Stimulated activated CD4-positive, alpha-beta T cell treated with anti-CD3 and anti-CD28 coated beads, Interleukin-15, amount 100 ng/mL, for 48 hours (primary cell): ENCODE results near the gene ATG10.
A peak's percentile ranks its signal among the peaks of the same experiment; 100 is the strongest.
"Not testable (repeated sequence)": the region's sequence is repeated elsewhere in the genome, so short reads cannot be mapped to it uniquely, and the experiment has no call there.

Source experiments
- DNase-seq, 2 donors: peaks; one replicate each; pipeline ENCODE4 v3.0.0-alpha.2; 2020; ENCODE audit warnings: low read depth in 2 of 2

ATG10 gene

DNA sequence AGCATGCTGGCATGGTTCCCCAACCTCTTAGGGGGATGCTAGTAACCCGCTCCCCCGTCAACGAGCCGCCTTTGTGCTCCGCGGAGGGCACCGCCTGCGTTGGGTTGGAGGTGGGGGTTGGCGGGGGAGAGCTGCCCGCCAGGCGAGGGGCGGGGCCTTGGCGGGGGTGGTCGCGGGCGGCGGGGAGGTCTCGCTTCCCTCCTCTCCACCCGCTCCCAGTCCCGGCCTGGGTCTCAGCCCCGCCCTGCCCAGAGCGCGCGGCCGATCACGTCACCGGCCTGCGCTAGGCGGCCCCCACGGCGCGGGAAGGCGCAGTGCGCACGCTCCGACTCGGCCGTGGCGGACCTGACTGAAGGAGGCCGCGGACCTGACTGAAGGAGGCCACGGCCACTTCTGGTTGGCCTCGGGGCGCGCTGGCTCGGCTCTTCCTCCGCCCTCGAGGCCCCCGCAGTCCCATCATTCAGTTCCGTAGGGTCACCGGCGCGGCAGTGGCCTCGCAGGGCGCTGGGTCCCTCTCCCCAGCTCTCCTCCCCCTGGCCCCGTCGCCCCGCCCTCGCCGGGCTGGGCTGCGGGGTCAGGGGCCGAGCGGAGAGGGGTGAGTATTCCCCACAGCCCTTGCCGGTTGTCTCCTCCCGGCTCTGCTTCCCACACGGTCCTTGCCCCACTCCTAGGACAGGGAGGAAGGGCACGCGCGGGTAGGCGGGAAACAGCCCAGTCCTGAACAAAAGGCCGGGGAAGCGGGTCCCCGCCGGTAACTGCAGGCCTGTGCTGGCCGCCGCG is at the start of gene ATG10:
ATG10 (plus strand) TSS at position 312 of the 780 bp plus-strand sequence. CDS start 15,548 bp downstream, outside the sequence.
- peak; percentile 71 to 81 for DNase-seq

GRCh38 chr5:81922854-81923279 is 49.0 kb upstream of the ATG10 start:
- DNase-seq: no peak

DNA sequence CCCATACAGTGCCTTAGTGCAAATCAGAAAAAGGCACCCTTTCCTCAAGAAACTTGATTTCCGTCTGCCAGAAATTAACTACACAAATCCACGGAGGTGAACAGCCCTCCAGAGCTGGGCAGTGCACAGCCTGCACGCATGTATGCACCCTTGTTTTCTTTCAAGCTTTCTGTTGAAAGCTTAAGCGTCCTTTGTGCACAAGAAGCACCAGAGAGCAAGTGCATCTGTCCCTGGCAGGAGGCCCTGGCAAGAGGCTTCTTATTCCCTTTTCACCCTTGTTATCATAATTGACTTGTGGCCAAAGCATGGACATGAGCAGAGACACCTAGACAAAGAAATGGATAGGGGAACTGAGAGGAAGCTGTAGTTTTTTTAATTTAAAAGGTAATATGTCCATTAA is 47.4 kb upstream of the ATG10 start:
- DNase-seq: no peak

- no peak for DNase-seq
These were observed 46.8 kb upstream of the ATG10 start for GRCh38 chr5:81925009-81925408.

DNA sequence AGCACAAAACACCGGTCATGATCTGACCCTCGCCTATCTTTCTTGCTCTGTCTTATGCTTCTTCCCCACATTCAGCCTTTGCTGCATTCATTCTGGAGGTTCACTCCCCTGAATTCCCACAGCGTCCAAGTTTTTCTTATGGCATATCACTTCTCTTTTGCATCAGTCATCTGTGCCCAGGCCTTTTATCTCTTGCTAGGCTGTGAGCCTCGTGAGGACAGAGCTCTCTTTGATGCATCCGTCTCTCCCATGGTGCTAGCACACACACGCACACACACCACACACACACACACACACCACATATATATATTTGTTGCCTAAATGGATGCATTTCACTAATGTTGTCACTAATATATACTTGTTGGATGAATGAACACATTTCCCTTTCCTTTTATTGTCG is 45.8 kb upstream of the ATG10 start:
- no peak for DNase-seq

- no peak for DNase-seq
These were observed 35.8 kb upstream of the ATG10 start for GRCh38 chr5:81936066-81936465.

DNA sequence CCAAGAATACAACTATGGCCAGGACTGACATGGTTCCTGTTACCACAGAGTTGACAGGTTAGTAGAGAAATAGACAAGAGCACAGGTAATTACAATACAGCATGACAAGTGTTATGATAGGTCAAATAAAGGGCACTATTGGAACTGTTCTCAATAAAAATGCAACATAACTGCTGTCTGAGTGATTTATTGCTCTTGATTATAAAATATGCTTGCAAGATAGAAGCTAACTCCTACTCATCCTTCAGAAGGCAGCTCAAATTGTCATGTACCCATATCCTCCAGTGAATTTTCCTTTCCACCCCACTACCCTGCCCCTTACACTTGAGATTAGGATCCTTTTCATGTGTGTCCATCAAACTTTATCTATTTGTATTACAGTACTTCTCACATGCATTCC is 35.1 kb upstream of the ATG10 start:
- no peak for DNase-seq

GRCh38 chr5:81942746-81943145 is 29.1 kb upstream of the ATG10 start:
- DNase-seq: no peak

DNA sequence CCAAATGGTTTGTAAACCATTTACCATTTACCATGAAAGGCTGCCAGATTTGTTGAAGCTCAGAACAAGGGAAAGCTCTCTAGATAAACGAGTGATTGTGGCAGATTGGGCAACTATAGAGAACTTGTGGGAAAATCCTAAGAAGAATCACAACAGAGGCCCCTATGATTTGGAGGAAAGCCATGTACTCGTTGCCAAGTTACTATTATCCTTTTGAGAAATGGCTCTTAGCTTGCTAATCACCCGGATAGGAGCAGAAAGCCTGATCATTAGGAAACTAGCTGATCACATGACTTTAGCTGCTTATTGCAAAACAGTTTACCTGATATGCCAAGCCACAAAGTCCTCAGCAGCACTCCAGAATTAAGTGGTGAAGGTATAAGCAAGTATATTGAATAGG is 23.5 kb upstream of the ATG10 start:
- DNase-seq: no peak

DNA sequence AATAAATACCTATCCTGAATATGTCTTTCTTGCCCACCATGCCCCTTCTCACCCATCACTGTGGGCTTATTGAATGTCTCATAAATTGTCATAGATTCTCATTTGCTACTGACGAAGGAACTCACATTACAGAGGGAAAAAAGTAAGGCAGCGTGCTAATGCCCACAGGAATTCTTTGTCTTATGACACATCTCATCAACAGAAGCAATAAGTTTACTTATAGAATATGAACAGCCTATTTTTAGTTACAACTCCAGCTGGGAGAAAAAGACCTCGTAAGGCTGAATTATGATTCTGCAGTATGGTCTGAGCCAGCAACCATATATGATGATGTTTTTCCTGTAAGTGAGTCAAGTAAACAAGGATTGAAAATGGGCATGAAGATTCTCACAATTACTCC is 22.4 kb upstream of the ATG10 start:
- DNase-seq: no peak

DNA sequence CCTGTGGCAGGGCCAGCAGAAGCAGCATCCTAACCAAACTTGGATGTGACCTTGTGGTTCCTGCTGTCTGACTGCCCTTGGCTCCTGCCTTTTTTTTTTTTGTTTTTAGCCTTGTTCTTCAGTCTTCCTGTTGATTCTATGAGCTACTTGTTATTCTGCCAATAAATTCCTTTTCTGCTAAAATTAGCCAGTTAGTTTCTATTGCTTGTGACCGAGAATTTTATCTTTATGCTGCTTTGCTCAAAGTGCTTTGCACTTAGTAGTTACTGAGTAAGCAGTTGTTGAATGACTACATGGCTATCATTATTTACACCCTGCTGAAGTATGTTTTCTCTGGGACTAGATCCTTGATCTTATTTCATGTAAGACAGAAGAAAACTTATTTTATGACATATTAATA is 20.8 kb upstream of the ATG10 start:
- no peak for DNase-seq

- not testable (repeated sequence) for DNase-seq
These were observed 17.0 kb upstream of the ATG10 start for GRCh38 chr5:81954796-81955195.

GRCh38 chr5:81958129-81958528 is 13.7 kb upstream of the ATG10 start:
- not testable (repeated sequence) for DNase-seq

DNA sequence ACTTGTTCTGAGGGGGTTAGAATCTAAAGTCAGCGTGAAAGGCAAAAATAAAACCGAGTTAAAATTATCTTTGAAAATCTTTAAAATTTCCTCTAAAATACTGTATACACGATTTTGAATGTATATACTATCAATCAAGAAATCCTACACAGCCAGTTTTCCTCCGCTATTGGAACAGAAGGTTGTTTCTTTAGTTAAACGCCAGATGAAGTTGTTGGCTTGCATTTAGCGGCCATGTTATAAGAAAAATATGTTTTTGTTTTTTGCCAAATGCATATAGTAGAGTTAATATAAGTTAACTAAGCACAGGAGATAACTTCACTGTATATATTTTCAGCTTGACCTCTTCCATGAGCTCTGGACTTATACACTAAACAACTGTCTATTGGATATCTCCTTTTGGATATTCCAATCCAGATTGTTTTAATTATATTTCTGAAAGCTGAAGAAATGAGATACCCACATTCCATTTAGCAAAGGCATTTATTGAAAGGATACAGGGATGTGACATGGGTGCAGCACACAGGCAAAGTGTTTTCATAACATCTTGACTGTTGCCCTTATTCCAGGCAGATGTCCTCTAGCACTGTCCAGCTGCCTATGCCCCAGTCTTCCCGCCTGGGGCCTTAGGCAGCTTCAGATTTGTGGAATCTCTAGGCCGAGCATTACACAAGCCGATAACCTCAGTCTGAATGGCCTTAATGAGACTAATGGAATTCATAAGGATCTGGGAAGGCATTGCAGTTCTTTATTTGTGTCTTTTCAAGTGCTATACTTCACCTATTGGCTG is 10.0 kb upstream of the ATG10 start:
- no peak for DNase-seq

DNA sequence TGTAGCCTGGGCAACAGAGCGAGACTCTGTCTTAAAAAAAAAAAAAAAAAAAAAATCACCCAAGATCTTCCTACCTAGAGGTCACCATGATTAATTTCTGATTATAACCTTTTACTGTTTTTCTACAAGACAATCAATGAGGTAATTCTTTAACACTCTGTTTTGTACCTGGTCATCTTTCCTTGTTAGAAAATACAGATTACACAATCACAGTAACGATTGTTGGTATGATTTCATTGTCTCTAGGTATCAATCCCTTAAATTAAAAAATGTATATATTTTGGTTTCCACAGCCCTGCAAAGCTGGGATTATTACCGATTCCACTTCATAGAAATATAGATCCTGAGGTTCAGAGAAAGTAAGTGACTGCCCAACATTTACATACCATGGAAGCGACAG is 8.3 kb upstream of the ATG10 start:
- no peak for DNase-seq

DNA sequence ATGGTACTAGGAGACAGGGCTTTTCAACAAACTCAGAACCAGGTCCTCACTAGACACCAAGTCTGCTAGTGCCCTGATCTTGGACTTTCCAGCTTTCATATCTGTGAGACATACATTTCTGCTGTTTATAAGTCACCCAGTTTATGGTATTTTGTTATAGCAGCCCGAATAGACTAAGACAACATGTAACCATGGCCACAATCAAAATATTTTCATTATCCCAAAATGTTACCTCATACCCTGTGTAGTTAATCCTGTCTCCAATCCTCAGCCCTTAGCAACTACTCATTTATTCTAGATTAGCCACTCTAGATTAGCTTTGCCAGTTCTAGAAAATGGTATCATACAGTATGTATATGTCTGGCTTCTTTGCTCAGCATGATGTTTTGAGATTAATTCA is 6.3 kb upstream of the ATG10 start:
- DNase-seq: no peak

DNA sequence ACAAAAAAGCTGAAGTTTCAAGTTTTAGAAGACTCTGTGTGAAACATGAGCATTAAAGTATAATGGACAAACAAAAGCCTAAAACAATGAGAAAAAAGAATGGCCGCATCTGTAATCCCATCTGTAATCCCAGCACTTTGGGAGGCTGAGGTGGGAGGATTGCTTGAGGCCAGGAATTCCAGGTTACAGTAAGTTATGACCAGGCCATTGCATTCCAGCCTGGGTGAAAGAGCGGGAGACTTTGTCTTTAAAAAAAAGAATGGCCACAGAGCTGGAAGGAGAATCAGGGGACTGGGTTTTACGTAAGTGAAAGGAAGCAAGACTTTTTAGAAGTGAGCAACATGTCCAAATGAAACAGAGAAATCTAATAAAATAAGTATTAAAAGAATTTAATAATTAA is 2.6 kb upstream of the ATG10 start:
- no peak for DNase-seq

- no peak for DNase-seq
These were observed 1.9 kb upstream of the ATG10 start for GRCh38 chr5:81969912-81970311.

GRCh38 chr5:81971111-81971711 is 612 bp upstream of the ATG10 start:
- no peak for DNase-seq

DNA sequence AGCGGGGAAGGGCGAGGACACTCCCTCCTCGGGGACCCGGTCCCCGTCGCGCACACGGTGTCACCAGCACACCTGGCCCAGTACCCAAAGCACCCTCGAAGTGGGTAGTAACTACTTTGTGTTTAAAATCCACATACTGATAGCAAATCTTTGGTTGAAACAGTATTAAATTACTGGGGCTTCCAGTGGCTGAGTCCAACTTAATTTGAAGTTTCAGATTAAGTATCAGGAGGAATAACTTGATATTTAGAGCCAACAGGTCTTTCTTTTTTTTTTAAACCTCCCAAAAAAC is 615 bp downstream of the ATG10 start:
- DNase-seq: no peak

DNA sequence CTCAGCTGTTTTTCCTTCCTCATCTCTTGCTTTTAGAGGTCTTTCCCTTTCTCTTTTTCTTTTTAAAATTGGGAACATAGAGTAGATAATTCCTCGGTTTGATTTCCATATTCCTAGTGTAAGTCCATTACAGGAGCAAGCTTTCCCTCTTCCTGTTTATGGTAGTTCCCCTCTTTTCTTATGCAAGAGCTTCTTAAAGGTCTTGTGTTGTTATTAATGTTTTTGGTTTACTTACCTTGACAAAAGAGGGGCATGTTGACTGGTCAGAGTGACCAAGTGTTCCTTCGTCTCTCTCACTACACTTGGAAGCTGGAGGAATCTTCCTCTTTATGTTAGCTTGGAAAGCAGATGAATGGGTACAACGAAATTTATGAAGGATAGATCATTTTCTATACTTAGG is 8.3 kb downstream of the ATG10 start:
- no peak for DNase-seq

GRCh38 chr5:81980598-81981260 is 8.9 kb downstream of the ATG10 start:
- no peak for DNase-seq
